NOMO-1 treated with DMSO at 0.1 percent for 48 hours (cell line): Measurements from ENCODE around the gene DNAJC24.

Experiments used
- DNase-seq: peaks from one replicate; lab custom pipeline; 2025; ENCODE audit not compliant: unreplicated experiment; lab: John Stamatoyannopoulos, UW

Gene DNAJC24

GRCh38 chr11:31480930-31481329, 111.3 kb downstream of the DNAJC24 start:
- DNase-seq: no peak
